Measurements from ENCODE around the gene SMOC2. TPM values are rescaled to one million over a fixed set of nuclear protein-coding genes. Genes with fewer than 3 reads are reported as not detected.

Gene SMOC2
- polyA plus RNA-seq, 1 donor: 56.2 TPM

DNA sequence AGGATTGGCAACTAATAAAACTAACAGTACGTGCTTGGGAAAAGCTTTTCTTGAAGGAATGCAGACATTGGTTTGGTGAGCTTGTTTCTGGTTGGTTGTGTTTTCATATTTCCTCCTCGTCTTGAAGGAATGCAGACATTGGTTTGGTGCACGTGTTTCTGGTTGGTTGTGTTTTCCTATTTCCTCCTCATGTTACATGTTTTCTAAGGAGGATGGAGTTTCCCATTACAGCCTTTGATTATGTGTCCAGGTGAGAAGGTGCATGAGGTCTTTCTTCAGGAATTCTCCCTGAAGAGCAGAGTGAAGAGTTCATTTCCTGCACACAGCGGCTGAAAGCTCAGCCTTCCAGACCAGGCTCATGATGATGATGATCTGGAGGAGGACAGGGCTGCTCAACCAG is 190.6 kb downstream of the SMOC2 start:
- no peak for DNase-seq

GRCh38 chr6:168632694-168633093 is 191.7 kb downstream of the SMOC2 start:
- no peak for DNase-seq

DNA sequence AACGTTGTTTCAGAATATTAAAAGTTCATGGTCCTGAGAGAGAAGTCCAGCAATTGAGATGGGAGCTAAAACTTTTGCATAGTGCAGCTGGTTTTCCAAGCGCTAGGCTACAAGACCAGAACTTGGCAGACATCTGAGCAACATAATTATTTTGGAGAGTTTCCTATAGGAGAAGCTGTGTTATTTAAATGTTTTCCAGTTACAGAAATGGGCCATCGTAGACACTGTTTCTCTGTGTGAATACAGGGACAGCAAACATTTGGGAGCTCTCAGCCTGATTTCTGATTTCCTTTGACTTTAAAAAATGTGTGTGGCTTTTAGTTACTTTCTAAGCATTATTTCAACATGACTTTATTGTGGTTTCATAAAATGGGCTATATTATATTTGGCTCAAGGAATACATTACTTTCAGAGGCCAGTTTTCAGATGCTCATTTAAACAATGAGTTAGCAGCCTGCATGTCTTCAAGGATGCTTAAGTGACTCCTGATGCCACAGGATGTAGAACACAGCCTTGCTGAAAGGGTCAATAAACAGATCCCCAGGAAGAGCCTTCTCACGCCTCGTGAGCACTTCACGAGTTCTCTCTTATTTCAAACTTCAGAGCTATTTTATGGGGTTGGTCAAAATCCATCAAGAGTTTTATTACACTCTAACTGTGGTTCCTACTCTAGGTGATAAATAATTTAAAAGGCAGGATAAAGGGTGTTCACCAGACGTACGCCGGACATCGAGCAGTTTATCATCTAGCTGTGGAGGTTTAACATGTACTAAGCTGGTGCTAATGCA is 193.8 kb downstream of the SMOC2 start:
- peak; percentile 76 for DNase-seq

DNA sequence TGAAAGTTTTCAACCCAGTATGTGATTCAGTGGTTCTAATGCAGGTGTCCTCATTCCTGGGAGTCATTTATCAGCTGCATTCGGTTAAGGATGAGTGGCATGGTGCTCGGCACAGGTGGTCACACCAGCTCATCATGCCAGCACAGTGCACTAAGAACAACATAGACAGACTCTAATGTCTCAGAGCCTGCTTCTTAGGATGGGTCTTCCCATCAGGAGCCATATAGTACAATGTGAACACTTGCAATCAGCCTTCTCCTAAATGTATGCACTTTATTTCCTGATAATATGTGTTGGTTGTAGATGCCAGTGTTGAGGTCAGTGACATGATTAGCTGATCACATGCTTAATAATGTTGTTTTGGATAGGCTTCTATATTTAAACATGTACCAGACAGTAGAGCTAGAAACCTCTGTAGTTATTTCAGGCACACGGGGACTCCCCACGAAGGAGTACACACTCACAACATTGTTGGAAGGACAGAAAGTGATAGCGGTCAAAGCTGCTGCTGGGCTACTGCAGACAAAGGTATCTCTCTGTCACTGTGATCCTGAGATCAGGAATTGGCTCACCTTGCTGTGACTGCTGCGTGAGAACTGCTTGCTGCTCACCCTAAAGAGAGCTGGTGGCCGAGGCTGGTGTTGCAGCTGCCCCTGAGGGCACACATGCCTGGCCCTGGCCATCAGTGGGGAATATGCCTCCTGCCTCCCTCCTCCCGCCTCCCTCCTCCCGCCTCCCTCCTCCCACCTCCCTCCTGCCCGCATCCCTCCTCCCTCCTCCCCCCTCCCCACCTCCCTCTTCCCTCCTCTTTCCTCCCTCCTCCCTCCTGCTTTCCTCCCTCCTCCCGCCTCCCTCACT is 195.4 kb downstream of the SMOC2 start:
- DNase-seq: no peak

DNA sequence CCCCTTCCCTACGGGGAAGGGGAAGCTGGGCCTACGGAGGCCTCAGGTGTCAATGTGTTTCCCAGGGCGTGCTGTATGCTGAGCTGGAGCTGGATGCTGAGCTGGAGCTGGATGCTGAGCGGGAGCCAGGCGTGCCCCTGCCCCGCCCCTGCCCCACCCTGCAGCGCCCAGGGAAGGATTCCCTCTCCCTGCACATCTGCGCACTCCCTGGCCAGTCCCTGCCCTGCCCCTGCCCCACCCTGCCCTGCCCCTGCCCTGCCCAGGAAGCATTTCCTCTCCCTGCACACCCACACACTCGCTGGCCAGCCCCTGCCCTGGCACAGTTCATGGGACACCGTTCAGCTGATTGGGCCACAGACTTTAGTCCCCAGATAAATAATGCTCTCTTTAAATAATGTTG is 196.8 kb downstream of the SMOC2 start:
- no peak for DNase-seq

DNA sequence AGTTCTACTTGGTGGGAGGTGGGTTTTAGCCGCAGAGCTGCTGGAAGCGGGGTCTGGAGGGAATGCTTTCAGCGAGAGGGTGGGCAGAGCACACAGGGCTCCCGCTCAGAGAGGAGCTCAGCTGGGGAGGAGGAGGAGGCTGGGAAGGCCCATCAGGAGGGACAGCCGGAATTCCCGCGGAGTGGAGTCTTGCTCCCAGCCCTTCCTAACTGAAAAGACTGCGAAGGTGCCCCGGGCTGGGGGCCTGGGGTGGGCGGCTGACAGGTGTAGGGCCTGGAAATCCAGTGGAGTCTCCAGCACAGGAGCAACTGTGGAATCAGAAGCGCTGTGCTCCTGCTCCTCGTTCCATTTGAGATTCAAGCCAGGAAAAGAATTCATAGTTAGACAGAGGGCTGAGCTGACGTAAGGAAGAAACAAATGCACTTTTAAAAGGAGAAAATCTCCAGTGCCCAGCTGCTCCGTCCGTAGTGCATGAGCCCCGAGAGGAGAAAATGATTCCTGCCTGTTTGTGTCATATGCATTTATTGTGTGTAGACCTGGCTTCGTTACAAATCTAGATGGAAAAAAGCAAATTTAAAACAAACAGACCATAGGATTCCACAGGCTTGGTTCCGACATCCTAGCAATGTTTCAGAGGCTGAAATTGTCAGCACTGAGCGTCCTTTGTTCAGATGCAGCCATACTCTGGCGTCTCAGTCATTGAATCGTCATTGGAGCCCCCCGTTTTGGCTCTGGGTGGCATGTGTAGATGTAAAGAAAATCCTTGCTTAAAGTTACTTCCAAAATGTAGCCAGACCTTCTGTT is 197.7 kb downstream of the SMOC2 start:
- peak; percentile 78 for DNase-seq

GRCh38 chr6:168640181-168640580 is 199.2 kb downstream of the SMOC2 start:
- no peak for DNase-seq

GRCh38 chr6:168640768-168641167 is 199.8 kb downstream of the SMOC2 start:
- peak; percentile 63 for DNase-seq

DNA sequence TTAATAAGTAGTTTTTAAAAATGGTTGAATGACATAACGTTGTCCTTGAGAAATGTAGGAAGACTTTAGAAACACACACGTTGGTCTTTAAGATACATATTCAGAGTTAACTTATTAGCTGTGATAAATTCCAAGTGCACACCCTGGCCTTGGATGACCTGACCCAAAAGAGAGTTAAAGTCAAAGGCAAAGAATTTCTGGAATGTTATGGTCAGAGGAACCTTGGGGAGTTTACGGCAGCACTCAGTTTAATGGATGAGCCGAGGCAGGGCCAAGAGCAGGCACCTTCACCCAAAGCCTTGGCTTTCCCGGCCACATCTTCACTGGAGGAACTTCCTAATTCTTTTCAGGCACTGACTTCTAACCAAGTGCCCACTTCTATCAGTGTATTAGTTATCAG is 200.5 kb downstream of the SMOC2 start:
- DNase-seq: no peak

DNA sequence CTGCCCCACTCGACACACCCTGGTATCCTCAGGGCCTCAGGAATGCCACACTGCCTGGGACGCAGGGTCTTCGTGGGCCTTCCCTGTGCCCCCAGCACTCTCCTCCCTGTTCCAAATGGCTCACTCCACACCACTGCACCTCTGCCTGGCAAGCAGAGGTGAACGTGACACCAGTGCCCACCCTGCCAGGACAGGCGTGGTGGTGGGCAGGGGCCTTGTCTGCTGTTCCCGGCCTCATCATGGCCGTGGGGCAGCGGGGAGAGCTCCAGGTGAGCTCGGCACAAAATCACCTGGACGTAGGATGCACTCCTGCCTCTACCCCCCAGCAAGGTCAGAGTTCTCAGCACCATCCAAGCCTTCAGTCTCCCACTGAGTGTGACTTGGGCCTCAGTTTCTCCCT is 202.4 kb downstream of the SMOC2 start:
- DNase-seq: no peak

DNA sequence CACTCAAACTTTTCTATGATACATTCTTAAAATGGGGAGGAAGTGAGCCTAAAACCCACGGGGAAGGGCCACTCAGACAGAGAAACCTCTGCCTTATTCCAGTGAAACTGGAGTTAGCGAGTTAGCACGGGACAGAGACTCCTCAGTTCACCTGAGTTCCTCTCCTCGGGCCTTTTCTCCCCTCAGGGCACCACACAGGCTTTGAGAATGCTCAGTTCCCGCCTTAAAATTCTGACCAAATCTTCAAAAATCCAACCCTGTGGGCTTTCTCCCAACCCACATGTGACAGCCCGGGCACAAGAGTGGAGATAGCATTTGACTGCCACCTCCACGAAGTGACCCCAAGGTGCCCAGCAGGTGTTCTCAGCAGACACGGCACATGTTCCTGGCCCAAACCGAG is 204.3 kb downstream of the SMOC2 start:
- DNase-seq: no peak

DNA sequence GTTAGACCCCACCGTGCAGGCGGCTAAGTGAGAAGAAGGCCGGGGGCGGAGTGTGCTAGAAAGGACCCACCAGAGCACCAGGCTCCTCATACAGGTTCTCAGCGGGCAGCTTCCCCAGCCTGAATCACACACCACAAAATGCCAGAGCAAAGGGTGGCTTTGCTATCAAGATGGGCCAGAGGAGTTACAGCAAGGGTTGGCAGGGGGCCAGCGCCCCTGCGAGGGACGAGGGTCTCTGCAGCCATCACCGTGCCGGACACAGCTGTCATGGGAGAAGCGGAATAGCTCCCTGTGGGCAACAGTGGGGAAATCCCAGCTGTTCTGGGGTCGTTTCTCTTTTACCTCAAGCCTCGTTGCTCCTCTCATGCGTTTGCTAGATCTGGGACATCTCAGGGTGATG is 206.3 kb downstream of the SMOC2 start:
- no peak for DNase-seq

- DNase-seq: no peak
These were observed 207.5 kb downstream of the SMOC2 start for GRCh38 chr6:168648240-168649125.

DNA sequence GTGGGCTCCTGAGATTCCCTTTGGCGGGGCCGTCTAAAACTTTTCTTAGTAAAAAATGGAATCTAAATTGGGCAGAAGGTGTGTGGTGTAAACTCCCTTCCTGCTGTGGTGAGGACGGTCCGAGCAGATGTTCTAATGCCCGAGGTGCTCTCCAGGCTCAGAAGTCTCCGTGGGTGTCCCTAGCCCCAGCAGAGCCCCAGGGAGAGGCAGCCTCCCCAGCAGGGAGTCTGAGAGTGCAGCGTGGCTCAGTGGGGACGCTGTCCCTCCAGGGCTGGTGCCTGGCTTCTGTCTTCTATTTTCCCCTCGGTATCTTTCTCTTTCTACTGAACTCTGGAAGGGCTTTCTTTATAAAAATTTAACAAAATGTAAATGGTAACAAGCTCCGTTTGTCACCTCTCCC is 208.2 kb downstream of the SMOC2 start:
- no peak for DNase-seq

DNA sequence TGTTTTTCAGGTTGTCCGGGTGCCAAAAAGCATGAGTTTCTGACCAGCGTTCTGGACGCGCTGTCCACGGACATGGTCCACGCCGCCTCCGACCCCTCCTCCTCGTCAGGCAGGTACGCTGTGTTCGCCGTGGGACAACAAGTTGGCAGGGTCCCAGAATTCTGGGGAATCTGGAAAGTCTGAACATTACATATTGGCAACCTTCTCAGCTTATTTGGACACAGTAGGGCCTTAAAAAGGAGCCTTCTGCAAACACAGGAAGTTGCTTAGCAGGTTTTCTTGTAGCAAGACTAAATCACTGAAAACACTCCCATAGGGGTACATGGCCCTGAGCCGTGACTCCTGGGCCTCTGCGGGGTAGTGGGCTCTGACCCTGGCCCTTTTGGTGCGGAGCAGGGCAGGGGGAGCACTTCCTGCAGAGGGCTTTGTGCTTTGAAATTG is 209.7 kb downstream of the SMOC2 start:
- peak; percentile 58 for DNase-seq

DNA sequence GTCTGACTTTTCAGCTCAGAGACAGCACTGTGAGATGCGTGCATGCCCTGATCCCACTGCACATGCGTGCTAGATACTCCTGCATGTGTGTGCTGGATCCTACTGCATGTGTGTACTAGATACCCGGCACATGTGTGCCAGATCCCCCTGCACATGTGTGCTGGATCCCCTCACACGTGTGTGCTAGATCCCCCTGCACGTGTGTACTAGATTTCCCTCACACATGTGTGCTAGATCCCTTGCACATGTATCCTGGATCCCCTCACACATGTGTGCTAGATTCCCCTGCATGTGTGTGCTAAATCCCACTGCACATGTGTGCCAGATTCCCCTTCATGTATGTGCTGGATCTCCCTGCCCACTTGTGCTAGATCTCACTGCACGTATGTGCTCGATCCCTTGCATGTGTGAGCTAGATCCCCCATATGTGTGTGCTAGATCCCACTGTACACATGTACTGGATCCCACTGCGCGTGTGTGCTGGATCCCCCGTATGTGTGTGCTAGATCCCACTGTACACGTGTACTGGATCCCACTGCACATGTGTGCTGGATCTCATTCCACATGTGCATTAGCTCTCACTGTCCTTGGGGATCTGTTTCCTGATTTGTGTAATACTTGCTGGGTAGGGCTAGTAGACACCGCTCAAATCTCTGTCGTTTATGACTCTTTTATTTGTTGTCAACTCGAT is 214.6 kb downstream of the SMOC2 start:
- no peak for DNase-seq

DNA sequence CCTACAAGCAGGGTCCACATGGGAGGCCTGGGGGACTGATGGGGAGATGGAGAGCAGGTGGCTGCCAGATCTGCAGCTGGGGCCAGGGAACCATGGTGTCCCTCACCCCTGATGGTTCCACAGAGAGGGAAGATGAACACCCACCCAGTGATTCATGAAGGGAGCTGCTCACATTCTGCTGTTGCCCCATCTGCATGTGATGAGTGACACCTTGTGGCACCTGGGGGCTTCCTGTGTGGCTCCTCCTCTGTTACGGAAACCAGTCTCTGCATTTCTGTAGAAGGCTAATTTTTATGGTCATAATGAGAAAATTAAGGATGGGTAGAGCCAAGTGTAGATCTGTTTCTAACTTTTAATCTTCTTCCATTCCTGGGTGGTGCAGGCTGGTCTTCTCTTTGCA is 217.1 kb downstream of the SMOC2 start:
- DNase-seq: no peak

DNA sequence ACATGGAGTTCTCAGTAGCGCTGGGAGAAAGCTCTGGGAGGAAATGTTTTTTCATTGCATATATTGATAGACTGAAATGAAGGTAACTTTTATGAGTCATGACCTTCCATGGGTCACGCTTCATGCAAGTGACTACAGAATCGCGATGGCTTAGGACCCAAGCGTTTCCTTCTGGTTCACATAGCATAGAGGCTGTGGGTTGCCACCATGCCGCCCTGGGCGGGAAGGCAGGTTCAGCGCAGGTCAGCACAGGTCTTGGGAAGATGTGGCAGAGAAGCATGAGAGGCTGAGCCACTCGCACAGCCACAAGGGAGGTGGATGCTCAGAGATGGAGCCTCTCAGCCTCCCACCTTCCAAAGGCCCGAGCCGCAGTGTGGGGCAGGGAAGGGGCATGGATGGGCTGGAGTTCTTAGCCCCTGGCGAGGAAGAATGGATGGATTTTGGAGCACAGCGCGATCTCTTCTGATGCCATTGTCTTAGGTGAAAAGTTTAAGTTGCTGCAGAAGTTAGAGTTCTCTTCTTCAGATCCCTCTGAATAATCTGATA is 219.5 kb downstream of the SMOC2 start:
- no peak for DNase-seq

DNA sequence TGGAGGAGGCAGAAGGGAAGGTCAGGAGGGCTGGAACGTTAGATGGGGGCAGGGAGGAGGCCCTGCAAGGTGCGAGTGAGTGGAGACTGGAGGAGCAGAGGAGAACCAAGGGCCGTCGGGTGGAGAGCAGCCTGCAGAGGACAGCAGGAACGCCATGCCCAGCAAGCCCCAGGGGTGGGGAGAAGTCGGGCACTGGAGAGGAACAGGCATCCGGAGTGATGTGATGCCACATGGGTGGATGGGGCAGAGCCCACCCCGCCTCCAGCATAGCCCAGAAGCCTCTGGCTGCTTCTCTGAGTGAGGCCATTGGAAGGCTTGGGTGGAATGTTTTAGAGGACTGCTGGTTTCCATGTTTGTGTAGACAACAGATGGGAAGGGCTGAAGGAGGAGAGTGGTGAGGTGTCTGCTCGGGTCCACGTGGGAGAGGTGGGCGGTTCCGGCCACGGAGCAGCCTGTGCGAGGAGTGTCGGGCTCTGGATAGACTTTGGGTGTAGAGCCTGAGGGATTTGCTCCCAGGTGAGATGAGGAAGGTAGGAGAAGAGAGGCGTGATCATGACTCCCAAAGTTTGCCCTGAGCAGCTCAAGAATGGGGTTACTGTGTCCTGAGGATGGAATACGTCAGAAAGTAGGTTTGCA is 221.4 kb downstream of the SMOC2 start:
- DNase-seq: no peak

GRCh38 chr6:168663041-168663440 is 222.1 kb downstream of the SMOC2 start:
- DNase-seq: no peak

- no peak for DNase-seq
These were observed 224.0 kb downstream of the SMOC2 start for GRCh38 chr6:168664956-168665355.

Data from hindlimb muscle (tissue), 1 donor.